ENCODE measurements around the gene SLC27A4. TPM values are rescaled to one million over a fixed set of nuclear protein-coding genes. Genes with fewer than 3 reads are reported as not detected.

Gene SLC27A4
- total RNA-seq, 2 experiments from 2014 or later = 19.0 to 21.7 TPM

DNA sequence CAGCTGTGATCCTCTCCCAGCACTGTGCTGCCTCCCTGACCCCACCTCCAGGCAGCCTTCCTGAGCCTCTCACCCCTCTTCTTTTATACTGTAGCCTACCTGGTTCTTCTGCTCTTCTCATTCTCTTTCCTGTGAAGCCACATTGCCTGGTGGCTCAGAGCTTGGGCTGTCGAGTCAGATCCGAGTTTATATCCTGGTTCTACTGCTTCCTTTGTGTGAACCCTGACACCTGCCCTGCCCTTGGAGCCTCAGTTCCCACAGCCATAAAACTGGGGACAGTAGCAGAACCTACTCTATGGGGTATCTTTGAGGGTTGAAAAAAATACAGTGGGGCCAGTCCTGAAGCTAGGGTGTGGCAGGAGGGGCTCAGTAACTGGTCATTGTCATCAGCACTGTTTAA is 8.8 kb downstream of the SLC27A4 start:
- POLR2A ChIA-PET = no interaction called here

DNA sequence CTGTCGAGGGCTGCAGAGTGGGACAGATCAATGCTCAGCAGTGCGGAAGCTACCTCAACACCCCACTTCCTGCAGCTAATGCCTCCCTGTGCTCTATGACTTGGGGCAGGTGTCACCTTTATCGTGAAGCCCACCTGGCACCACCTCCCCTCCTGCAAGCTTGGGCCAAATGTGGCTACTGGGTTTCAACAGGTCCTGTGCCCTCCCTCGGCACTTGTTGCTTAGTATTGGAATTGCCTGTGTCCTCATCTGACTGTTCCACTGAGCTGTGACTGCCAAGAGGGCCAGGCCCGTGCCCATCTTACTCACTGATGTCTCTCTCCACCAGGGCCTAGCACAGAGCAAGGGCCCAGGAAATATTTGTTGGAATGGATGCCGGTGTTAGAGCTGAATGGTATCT is 9.4 kb downstream of the SLC27A4 start:
- Mint-ChIP-seq H3K36me3 (ENCODE audit: low read depth) (peaks cover 16% of the 10 kb centered on the region), H3K4me3 (no peak overlapping the region), H3K27me3 (ENCODE audit: low read depth) (no peaks in the 10 kb centered on the region), H3K9me3 (ENCODE audit: insufficient read depth) (no peaks in the 10 kb centered on the region), H3K4me1 (ENCODE audit: low read depth) (no peaks in the 10 kb centered on the region), H3K27ac (no peak overlapping the region)
- DNase-seq (no peak), ATAC-seq (no peak)
- CTCF ChIA-PET = interaction anchor here (0.7 to 0.8 kb wide), 2 partner anchors 9 to 55 kb away, joined by 3 read pairs; no protein-coding TSS in a partner anchor
- POLR2A ChIA-PET = no interaction called here

More for the DNA sequence above, 8.8 kb downstream of the SLC27A4 start:
- H3K36me3 Mint-ChIP-seq (ENCODE audit: low read depth) = peaks cover 14% of the 10 kb centered on the region
- no peaks in the 10 kb centered on the region for H3K27me3 Mint-ChIP-seq (ENCODE audit: low read depth)
- ATAC-seq = no peak
- CTCF ChIA-PET = interaction anchor here (0.7 to 0.8 kb wide), 2 partner anchors 8 to 54 kb away, joined by 3 read pairs; no protein-coding TSS in a partner anchor
- no peak overlapping the region for H3K4me3 Mint-ChIP-seq
- no peak for DNase-seq
- peak overlapping the region; percentile 1 for H3K27ac Mint-ChIP-seq
- no peaks in the 10 kb centered on the region for H3K4me1 Mint-ChIP-seq (ENCODE audit: low read depth)
- H3K9me3 Mint-ChIP-seq (ENCODE audit: insufficient read depth) = no peaks in the 10 kb centered on the region

GRCh38 chr9:128355451-128355850 is 15.1 kb downstream of the SLC27A4 start:
- DNase-seq (no peak), ATAC-seq (no peak)
- H3K27me3 Mint-ChIP-seq (ENCODE audit: low read depth) = no peaks in the 10 kb centered on the region
- H3K4me1 Mint-ChIP-seq (ENCODE audit: low read depth) = no peaks in the 10 kb centered on the region
- H3K36me3 Mint-ChIP-seq (ENCODE audit: low read depth) = peaks cover 16% of the 10 kb centered on the region
- ChIA-PET CTCF (no interaction called here), POLR2A (no interaction called here)
- H3K9me3 Mint-ChIP-seq (ENCODE audit: insufficient read depth) = no peaks in the 10 kb centered on the region
- no peak overlapping the region for H3K27ac Mint-ChIP-seq
- no peak overlapping the region for H3K4me3 Mint-ChIP-seq

DNA sequence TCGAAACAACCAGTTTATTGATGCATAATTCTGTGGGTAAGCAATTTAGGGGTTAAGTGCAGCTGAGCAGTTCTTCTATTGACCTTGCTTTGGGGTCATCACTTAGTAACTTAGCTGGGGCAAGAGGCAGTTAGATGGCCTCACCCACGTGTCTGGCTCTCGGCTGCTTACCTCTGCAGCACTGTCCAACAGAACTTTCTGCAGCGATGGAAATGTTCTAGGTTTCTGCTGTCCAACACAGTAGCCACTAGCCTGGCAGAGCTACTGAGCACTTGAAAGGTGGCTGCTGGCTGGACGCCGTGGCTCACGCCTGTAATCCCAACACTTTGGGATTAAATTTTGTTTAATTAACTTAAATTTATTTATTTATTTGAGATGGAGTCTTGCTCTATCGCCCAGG is 17.8 kb downstream of the SLC27A4 start:
- peaks cover 14% of the 10 kb centered on the region for H3K4me1 Mint-ChIP-seq (ENCODE audit: low read depth)
- ChIA-PET POLR2A (no interaction called here), CTCF (interaction anchor here (1.1 to 2.2 kb wide), 3 partner anchors 10 to 81 kb away, joined by 3 to 5 read pairs (median 4); no protein-coding TSS in a partner anchor)
- H3K4me3 Mint-ChIP-seq = no peak overlapping the region
- ATAC-seq (no peak), DNase-seq (no peak)
- H3K27me3 Mint-ChIP-seq (ENCODE audit: low read depth) = no peaks in the 10 kb centered on the region
- H3K27ac Mint-ChIP-seq = no peak overlapping the region
- H3K9me3 Mint-ChIP-seq (ENCODE audit: insufficient read depth) = no peaks in the 10 kb centered on the region
- peaks cover 15% of the 10 kb centered on the region for H3K36me3 Mint-ChIP-seq (ENCODE audit: low read depth)

DNA sequence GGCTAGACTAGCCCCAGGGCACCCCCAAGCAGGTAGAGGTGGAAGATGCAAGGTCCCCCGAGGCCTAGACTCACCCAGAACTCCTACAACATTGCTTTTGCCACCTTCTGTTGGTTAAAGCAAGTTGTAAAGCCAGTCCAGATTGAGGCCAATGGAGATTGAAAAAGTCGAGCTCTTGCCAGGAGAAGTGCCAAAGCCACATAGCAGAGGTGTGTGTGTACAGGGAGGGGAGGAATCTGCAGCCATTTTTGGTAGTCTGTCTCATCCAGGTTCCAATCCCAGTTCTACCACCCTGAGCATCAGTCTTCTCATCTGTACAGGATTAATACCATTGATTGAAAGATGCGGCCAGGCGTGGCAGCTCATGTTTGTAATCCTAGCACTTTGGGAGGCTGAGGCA is 18.5 kb downstream of the SLC27A4 start:
- Mint-ChIP-seq H3K4me1 (ENCODE audit: low read depth) (peaks cover 14% of the 10 kb centered on the region), H3K27me3 (ENCODE audit: low read depth) (no peaks in the 10 kb centered on the region), H3K9me3 (ENCODE audit: insufficient read depth) (no peaks in the 10 kb centered on the region), H3K36me3 (ENCODE audit: low read depth) (peaks cover 11% of the 10 kb centered on the region), H3K27ac (no peak overlapping the region), H3K4me3 (no peak overlapping the region)
- CTCF ChIA-PET = interaction anchor here (1.3 to 4.6 kb wide), 2 partner anchors 53 to 80 kb away, joined by 4 to 62 read pairs; no protein-coding TSS in a partner anchor
- no peak for ATAC-seq
- POLR2A ChIA-PET = no interaction called here
- DNase-seq = no peak

- DNase-seq (no peak), ATAC-seq (no peak)
- CTCF ChIA-PET = interaction anchor here (2.6 to 4.6 kb wide), 4 partner anchors 11 to 59 kb away, joined by 16 to 67 read pairs (median 50); partner anchors contain the start of genes CERCAM and URM1
- POLR2A ChIA-PET = interaction anchor here (3.4 kb wide), 1 partner anchor 11 kb away, joined by 12 read pairs; the partner anchor contains the start of gene URM1
- Mint-ChIP-seq H3K27me3 (ENCODE audit: low read depth) (no peaks in the 10 kb centered on the region), H3K36me3 (ENCODE audit: low read depth) (peaks cover 4% of the 10 kb centered on the region), H3K4me3 (no peak overlapping the region), H3K27ac (no peak overlapping the region), H3K9me3 (ENCODE audit: insufficient read depth) (no peaks in the 10 kb centered on the region), H3K4me1 (ENCODE audit: low read depth) (peaks cover 28% of the 10 kb centered on the region)
Observed at GRCh38 chr9:128360826-128361225, 20.5 kb downstream of the SLC27A4 start.

- H3K27me3 Mint-ChIP-seq (ENCODE audit: low read depth) = no peaks in the 10 kb centered on the region
- peak overlapping the region; percentile 60 for H3K27ac Mint-ChIP-seq
- H3K4me1 Mint-ChIP-seq (ENCODE audit: low read depth) = peaks cover 28% of the 10 kb centered on the region
- H3K4me3 Mint-ChIP-seq = peak overlapping the region; percentile 66
- DNase-seq = no peak
- ChIA-PET CTCF (interaction anchor here (1.0 to 4.6 kb wide), 27 partner anchors 8 to 242 kb away, joined by 3 to 67 read pairs (median 5); partner anchors contain the start of genes CERCAM, SLC27A4 and URM1), POLR2A (interaction anchor here (0.8 to 3.4 kb wide), 3 partner anchors 9 to 189 kb away, joined by 3 to 12 read pairs (median 6); partner anchors contain the start of gene URM1)
- no peaks in the 10 kb centered on the region for H3K36me3 Mint-ChIP-seq (ENCODE audit: low read depth)
- H3K9me3 Mint-ChIP-seq (ENCODE audit: insufficient read depth) = no peaks in the 10 kb centered on the region
- no peak for ATAC-seq
Observed at GRCh38 chr9:128361296-128361985, 21.1 kb downstream of the SLC27A4 start.

DNA sequence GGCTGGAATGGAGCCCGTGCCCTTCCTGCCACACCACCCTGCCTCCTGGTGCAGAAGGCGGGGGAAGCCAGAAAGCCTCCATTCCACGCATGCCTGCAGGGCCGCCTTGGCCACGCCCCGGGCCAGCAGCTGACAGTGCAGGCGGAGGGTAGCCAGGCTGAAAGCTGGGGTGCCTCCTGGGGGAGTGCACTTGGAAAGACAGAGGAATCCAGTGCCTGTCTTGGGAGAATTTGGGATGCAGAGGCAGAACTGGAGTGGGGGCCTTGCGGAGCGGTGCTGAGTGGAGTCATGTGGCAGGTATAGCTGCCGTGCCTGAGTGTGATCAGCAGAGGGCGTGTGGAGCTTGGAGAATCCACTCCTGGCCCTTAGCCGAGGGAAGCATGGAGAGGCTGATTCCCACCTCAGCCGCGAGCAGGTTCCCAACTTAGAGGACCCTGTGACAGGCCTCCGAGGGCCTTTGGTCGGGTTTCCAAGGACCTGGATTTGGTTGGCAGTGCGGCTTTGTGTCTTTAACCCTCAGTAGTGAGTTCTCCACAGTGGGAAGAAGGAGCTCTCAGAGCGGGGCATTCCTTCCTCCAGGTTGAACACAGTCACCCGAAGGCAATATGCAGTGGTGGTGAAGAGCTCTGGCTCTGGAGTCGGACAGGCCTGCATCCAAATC is 21.8 kb downstream of the SLC27A4 start:
- Mint-ChIP-seq H3K27ac (peak overlapping the region; percentile 55), H3K4me3 (peak overlapping the region; percentile 66), H3K9me3 (ENCODE audit: insufficient read depth) (no peaks in the 10 kb centered on the region), H3K36me3 (ENCODE audit: low read depth) (no peaks in the 10 kb centered on the region), H3K27me3 (ENCODE audit: low read depth) (no peaks in the 10 kb centered on the region), H3K4me1 (ENCODE audit: low read depth) (peaks cover 28% of the 10 kb centered on the region)
- CTCF ChIA-PET = interaction anchor here (0.6 to 4.6 kb wide), 48 partner anchors 8 to 491 kb away, joined by 3 to 67 read pairs (median 4); partner anchors contain the start of genes CERCAM, GLE1, SLC27A4 and URM1
- ATAC-seq (peak; percentile 91), DNase-seq (peak; percentile 78)
- POLR2A ChIA-PET = interaction anchor here (0.6 to 3.4 kb wide), 8 partner anchors 8 to 188 kb away, joined by 3 to 12 read pairs (median 3); partner anchors contain the start of gene URM1

DNA sequence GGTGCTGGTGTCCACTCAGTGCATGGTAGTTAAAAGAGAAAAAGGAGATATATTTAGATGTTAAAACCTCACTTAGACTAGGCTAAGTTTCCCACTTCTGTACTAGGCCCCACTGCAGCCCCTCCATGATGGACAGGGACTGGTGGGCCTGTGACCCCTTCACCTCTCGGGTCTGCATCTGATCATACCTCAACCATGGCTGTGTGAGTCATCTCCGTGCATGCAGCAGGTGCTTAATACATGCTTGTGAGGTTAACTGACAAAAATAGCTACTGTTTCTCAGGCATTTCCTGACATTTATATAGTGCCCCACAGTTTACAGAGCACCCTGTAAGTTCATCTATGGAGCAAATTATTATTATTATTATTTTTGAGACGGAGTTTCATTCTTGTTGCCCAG is 22.4 kb downstream of the SLC27A4 start:
- ChIA-PET POLR2A (interaction anchor here (0.6 to 3.4 kb wide), 6 partner anchors 7 to 174 kb away, joined by 3 to 12 read pairs (median 4); partner anchors contain the start of gene URM1), CTCF (interaction anchor here (0.6 to 4.6 kb wide), 47 partner anchors 9 to 490 kb away, joined by 3 to 67 read pairs (median 4); partner anchors contain the start of genes CERCAM, GLE1, SLC27A4 and URM1)
- H3K9me3 Mint-ChIP-seq (ENCODE audit: insufficient read depth) = no peaks in the 10 kb centered on the region

GRCh38 chr9:128365525-128365924 is 25.2 kb downstream of the SLC27A4 start:
- no peaks in the 10 kb centered on the region for H3K36me3 Mint-ChIP-seq (ENCODE audit: low read depth)
- CTCF ChIA-PET = interaction anchor here (0.6 to 1.6 kb wide), 3 partner anchors 24 to 55 kb away, joined by 3 to 8 read pairs (median 5); no protein-coding TSS in a partner anchor

More for the DNA sequence above, 22.4 kb downstream of the SLC27A4 start:
- Mint-ChIP-seq H3K36me3 (ENCODE audit: low read depth) (no peaks in the 10 kb centered on the region), H3K4me1 (ENCODE audit: low read depth) (peaks cover 28% of the 10 kb centered on the region), H3K27ac (no peak overlapping the region), H3K27me3 (ENCODE audit: low read depth) (no peaks in the 10 kb centered on the region), H3K4me3 (no peak overlapping the region)
- DNase-seq (no peak), ATAC-seq (no peak)

DNA sequence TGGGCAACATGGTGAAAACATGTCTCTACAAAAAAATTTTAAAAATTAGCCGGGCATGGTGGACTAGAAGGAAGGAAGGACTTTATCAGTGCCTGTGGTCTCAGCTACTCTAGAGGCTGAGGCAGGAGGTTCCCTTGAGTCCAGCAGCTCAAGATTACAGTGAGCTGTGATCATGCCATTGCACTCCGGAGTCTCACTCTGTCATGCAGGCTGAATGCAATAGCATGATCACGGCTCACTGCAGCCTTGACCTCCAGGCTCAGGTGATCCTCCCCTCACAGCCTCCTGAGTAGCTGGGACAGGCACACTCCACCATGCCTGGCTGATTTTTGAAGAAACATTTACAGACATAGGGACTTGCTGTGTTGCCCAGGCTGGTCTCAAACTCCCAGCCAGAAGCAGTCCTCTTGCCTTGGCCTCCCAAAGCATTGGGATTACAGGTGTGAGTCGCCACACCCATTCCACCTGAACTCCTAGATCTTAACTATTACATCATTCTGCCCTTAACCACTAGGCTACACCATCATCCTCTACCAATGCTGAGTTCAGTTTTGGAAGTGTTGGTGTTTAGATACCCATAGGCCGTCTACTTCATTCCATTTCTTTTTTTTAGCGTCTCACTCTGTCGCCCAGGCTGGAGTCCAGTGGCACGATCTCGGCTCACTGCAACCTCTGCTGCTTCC is 28.8 kb downstream of the SLC27A4 start:
- no peak overlapping the region for H3K27ac Mint-ChIP-seq
- no peaks in the 10 kb centered on the region for H3K27me3 Mint-ChIP-seq (ENCODE audit: low read depth)
- H3K4me3 Mint-ChIP-seq = no peak overlapping the region
- peaks cover 41% of the 10 kb centered on the region for H3K4me1 Mint-ChIP-seq (ENCODE audit: low read depth)
- no peaks in the 10 kb centered on the region for H3K9me3 Mint-ChIP-seq (ENCODE audit: insufficient read depth)
- ATAC-seq (no peak), DNase-seq (no peak)
- POLR2A ChIA-PET = no interaction called here
- H3K36me3 Mint-ChIP-seq (ENCODE audit: low read depth) = peaks cover 11% of the 10 kb centered on the region
- CTCF ChIA-PET = interaction anchor here (0.8 to 1.5 kb wide), 3 partner anchors 11 to 70 kb away, joined by 3 to 4 read pairs (median 3); no protein-coding TSS in a partner anchor

More at GRCh38 chr9:128365525-128365924, 25.2 kb downstream of the SLC27A4 start:
- POLR2A ChIA-PET = interaction anchor here (1.0 kb wide), 1 partner anchor 157 kb away, joined by 3 read pairs; no protein-coding TSS in a partner anchor
- no peak for DNase-seq
- ATAC-seq = no peak
- no peak overlapping the region for H3K4me3 Mint-ChIP-seq
- no peaks in the 10 kb centered on the region for H3K9me3 Mint-ChIP-seq (ENCODE audit: insufficient read depth)
- peaks cover 34% of the 10 kb centered on the region for H3K4me1 Mint-ChIP-seq (ENCODE audit: low read depth)
- H3K27ac Mint-ChIP-seq = no peak overlapping the region
- no peaks in the 10 kb centered on the region for H3K27me3 Mint-ChIP-seq (ENCODE audit: low read depth)

Measured in activated CD8-positive, alpha-beta T cell treated with anti-CD3 and anti-CD28 coated beads, Interleukin-2, amount 10 ng/mL, durations not matched to agents 7 days and 5 days (primary cell).